ENCODE results near the gene CD244. TPM values are rescaled to one million over a fixed set of nuclear protein-coding genes. Genes with fewer than 3 reads are reported as not detected.

Gene CD244
- total RNA-seq, 1 donor from 2014 or later, result not detected

DNA sequence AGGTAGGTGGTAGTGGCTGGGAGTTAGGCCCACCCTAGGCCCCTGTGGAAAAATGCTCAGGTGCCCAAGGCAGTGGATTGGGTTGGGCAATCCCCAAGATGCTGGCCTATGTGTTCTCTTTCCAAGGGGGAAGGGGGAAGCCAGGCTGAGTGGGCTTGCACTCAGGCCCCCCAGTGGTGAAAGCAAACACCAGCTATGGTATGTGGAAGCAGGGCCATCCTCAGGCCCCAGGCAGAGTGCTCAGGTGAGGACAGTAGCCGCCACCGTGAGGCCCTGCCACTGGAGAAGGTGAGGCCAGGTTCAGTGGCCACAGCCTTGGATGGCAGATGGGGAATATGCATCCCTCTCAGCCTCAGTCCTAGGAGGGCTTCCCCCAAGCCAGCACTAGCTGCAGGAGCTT is 54.9 kb downstream of the CD244 start:
- DNase-seq (ENCODE audit: low spot score in 2 of 2, unreplicated experiment in 2 of 2), result no peak
- H3K4me3 Mint-ChIP-seq, result no peak overlapping the region
- no peak for TF ChIP-seq CTCF (IDR thresholded peaks at IDR 0.05; ENCODE audit: unreplicated experiment)
- peaks cover 9% of the 10 kb centered on the region for H3K36me3 Mint-ChIP-seq
- H3K27ac Mint-ChIP-seq, result peak overlapping the region; percentile 82
- peaks cover 32% of the 10 kb centered on the region for H3K9me3 Mint-ChIP-seq
- H3K27me3 Mint-ChIP-seq (ENCODE audit: low read depth), result no peaks in the 10 kb centered on the region
- peaks cover 36% of the 10 kb centered on the region for H3K4me1 Mint-ChIP-seq

- no peak for TF ChIP-seq CTCF (IDR thresholded peaks at IDR 0.05; ENCODE audit: unreplicated experiment)
- Mint-ChIP-seq H3K27me3 (ENCODE audit: low read depth) (no peaks in the 10 kb centered on the region), H3K36me3 (peaks cover 9% of the 10 kb centered on the region), H3K27ac (no peak overlapping the region), H3K4me1 (peaks cover 33% of the 10 kb centered on the region), H3K4me3 (no peak overlapping the region), H3K9me3 (peaks cover 32% of the 10 kb centered on the region)
- no peak for DNase-seq (ENCODE audit: low spot score in 2 of 2, unreplicated experiment in 2 of 2)
Measured at GRCh38 chr1:160807247-160807646, 55.4 kb downstream of the CD244 start.

GRCh38 chr1:160806784-160807183 is 55.9 kb downstream of the CD244 start:
- Mint-ChIP-seq H3K4me1 (peaks cover 28% of the 10 kb centered on the region), H3K27me3 (ENCODE audit: low read depth) (no peaks in the 10 kb centered on the region), H3K9me3 (peaks cover 32% of the 10 kb centered on the region), H3K36me3 (peaks cover 9% of the 10 kb centered on the region), H3K27ac (no peak overlapping the region), H3K4me3 (no peak overlapping the region)
- no peak for TF ChIP-seq CTCF (IDR thresholded peaks at IDR 0.05; ENCODE audit: unreplicated experiment)
- DNase-seq (ENCODE audit: low spot score in 2 of 2, unreplicated experiment in 2 of 2), result no peak

DNA sequence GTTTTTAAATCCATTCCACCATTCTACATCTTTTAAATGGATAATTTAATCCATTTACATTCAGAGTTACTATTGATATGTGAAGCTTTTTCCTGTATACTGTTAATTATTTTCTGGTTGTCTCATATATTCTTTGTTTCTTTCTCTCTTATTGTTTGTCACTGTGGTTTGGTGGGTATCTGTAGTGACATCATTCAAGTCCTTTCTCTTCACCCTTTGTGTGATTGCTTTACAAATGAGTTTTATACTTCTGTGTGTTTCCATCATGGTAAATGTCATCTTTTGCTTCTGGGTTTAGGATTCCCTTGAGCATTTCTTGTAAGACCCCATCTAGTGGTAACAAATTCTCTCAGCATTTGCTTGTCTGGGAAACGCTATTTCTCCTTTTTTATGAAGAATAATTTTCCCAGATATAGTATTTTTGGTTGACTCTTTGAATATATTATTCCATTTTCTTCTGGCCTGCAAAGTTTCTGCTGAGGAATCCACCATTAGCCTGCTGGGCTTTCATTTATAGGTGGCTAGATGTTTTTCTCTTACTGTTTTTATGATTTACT is 56.5 kb downstream of the CD244 start:
- no peak overlapping the region for H3K27ac Mint-ChIP-seq
- no peak for TF ChIP-seq CTCF (IDR thresholded peaks at IDR 0.05; ENCODE audit: unreplicated experiment)
- peaks cover 9% of the 10 kb centered on the region for H3K36me3 Mint-ChIP-seq
- no peak overlapping the region for H3K4me3 Mint-ChIP-seq
- no peaks in the 10 kb centered on the region for H3K27me3 Mint-ChIP-seq (ENCODE audit: low read depth)
- H3K4me1 Mint-ChIP-seq, result peaks cover 23% of the 10 kb centered on the region
- DNase-seq (ENCODE audit: low spot score in 2 of 2, unreplicated experiment in 2 of 2), result no peak
- peaks cover 32% of the 10 kb centered on the region for H3K9me3 Mint-ChIP-seq

- Mint-ChIP-seq H3K9me3 (peaks cover 28% of the 10 kb centered on the region), H3K36me3 (peaks cover 6% of the 10 kb centered on the region), H3K4me1 (no peaks in the 10 kb centered on the region), H3K27ac (no peak overlapping the region), H3K4me3 (no peak overlapping the region), H3K27me3 (ENCODE audit: low read depth) (no peaks in the 10 kb centered on the region)
- DNase-seq (ENCODE audit: low spot score in 2 of 2, unreplicated experiment in 2 of 2), result no peak
- TF ChIP-seq CTCF (IDR thresholded peaks at IDR 0.05; ENCODE audit: unreplicated experiment), result no peak
Measured at GRCh38 chr1:160801836-160802580, 60.7 kb downstream of the CD244 start.

Data from mesothelial cell of epicardium (in vitro differentiated cells).